SK-N-MC (cell line): ENCODE measurements around the gene EPS15.

ENCODE experiments used
- EZH2 ChIP-seq: fragments of 200-600 bp; sonication (generic); IDR thresholded peaks from one replicate; pipeline ENCODE4 v1.6.1; 2017; ENCODE audit warnings: antibody characterized with exemption
- FOXP2 ChIP-seq: optimal IDR thresholded peaks from 2 replicates; pipeline ENCODE3; 2011; ENCODE audit warnings: mild to moderate bottlenecking, moderate library complexity; ENCODE audit not compliant: insufficient read depth; ENCODE audit errors: extremely low read length, control extremely low read depth
- POLR2AphosphoS5 ChIP-seq: IDR thresholded peaks from 2 replicates; pipeline ENCODE4 v1.6.1; 2012; ENCODE audit warnings: mild to moderate bottlenecking, low read depth, low read length, borderline replicate concordance

GRCh38 chr1:51435878-51436277 lies 83.2 kb downstream of the EPS15 start:
- no peak for TF ChIP-seq EZH2
- no peak for TF ChIP-seq POLR2AphosphoS5
- no peak for TF ChIP-seq FOXP2
